Testis (tissue), 2 donors: ENCODE results near the gene AUTS2.

ENCODE experiments used
- POLR2A ChIP-seq: fragments of 450-650 bp; IDR thresholded peaks from one replicate; pipeline ENCODE4 v1.6.1; 2017; ENCODE audit warnings: antibody characterized with exemption, mild to moderate bottlenecking, moderate library complexity
- TF ChIP-seq, protein P1 (sequence below), 3 experiments: fragments of 450-650 bp in 2 of 3; fragments of 200-600 bp in 1 of 3; sonication (generic) in 1 of 3; IDR thresholded peaks; one replicate each; pipeline ENCODE4 v1.5.1; 2016 to 2019; ENCODE audit warnings: antibody characterized with exemption in 3 of 3, mild to moderate bottlenecking in 2 of 3, moderate library complexity in 1 of 3

DNA sequence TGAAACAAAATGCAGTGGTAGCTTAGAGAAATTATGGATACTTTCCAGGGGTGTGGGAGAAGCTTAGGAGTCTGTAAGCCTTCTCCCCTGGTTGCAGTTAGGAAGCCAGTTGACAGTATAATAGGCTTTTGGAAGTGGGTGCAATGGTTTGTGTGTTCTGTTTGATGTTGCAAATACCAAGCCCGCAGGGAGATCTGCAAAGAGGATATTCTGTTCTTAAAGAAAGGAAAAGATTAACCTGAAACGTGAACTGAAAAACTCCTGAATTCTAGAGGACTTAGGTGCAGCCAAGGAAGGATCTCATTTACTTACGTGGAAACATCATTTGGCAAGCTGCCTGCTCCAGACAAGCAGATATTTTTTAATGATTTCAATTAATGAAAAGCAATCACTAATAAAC lies 496.6 kb downstream of the AUTS2 start:
- TF ChIP-seq, protein P1, sequence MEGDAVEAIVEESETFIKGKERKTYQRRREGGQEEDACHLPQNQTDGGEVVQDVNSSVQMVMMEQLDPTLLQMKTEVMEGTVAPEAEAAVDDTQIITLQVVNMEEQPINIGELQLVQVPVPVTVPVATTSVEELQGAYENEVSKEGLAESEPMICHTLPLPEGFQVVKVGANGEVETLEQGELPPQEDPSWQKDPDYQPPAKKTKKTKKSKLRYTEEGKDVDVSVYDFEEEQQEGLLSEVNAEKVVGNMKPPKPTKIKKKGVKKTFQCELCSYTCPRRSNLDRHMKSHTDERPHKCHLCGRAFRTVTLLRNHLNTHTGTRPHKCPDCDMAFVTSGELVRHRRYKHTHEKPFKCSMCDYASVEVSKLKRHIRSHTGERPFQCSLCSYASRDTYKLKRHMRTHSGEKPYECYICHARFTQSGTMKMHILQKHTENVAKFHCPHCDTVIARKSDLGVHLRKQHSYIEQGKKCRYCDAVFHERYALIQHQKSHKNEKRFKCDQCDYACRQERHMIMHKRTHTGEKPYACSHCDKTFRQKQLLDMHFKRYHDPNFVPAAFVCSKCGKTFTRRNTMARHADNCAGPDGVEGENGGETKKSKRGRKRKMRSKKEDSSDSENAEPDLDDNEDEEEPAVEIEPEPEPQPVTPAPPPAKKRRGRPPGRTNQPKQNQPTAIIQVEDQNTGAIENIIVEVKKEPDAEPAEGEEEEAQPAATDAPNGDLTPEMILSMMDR (IDR thresholded peaks at IDR 0.05): no peak
- TF ChIP-seq POLR2A: no peak
